Activated CD4-positive, alpha-beta T cell treated with anti-CD3 and anti-CD28 coated beads, Interleukin-2, amount 50 U/mL, for 16 hours (primary cell): ENCODE measurements around the gene BRSK2.
"Not testable (repeated sequence)": the region's sequence is repeated elsewhere in the genome, so short reads cannot be mapped to it uniquely, and the experiment has no call there.

Experiments used
- DNase-seq: peaks from one replicate; pipeline ENCODE4 v3.0.0-alpha.2; 2020

The BRSK2 gene

DNA sequence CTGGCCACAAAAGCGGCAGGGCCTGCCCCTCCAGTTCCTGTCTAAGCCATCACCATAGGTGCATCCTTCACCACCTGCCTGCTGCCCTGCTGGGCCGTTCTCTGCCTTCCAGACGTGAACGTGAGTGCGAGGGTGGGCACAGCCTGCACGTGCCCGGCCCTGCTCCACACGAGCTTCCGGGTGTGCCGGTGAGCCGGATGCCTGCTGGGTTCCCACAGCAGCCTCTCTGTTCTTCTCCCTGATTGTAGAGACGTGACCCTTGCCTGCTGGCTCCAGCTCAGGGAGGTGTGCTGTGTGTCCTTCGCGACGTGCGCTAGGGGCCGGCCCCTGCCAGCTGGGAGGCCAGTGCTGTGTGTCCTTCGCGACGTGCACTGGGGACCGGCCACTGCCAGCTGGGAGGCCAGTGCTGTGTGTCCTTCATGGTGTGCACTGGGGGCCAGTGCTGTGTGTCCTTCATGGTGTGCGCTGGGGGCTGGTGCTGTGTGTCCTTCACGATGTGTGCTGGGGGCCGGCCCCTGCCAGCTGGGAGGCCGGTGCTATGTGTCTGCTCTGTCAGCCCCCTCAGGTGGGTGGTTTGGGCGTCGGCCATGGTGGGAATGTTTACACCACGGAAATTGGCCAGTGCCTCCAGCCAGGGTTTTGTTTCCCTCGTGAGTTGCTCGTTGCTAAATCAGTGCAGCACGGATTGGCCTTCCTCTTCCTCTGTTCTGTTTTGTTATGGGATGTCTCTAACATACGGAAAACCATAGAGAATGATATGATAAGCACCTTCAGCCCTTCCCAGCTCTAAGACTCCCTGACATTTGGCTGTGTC, 35.4 kb upstream of the BRSK2 start:
- no peak for DNase-seq

GRCh38 chr11:1356007-1356435, 33.7 kb upstream of the BRSK2 start:
- no peak for DNase-seq

DNA sequence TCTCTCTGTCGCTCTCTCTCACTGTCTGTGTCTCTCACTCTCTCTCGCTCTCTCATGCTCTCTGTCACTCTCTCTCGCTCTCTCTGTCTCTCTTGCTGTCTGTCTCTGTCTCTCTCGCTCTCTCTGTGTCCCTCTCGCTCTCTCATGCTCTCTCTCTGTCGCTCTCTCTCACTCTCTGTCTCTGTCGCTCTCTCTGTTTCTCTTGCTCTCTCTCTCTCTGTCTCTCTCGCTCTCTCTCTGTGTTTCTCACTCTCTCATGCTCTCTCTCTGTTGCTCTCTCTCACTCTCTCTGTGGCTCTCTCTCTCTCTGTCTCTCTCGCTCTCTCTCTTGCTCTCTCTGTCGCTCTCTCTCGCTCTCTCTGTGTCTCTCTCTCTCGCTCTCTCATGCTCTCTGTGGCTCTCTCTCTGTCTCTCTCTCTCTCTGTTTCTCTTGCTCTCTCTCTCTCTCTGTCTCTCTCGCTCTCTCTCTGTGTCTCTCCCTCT, 33.2 kb upstream of the BRSK2 start:
- no peak for DNase-seq

GRCh38 chr11:1358286-1358685, 31.4 kb upstream of the BRSK2 start:
- no peak for DNase-seq

DNA sequence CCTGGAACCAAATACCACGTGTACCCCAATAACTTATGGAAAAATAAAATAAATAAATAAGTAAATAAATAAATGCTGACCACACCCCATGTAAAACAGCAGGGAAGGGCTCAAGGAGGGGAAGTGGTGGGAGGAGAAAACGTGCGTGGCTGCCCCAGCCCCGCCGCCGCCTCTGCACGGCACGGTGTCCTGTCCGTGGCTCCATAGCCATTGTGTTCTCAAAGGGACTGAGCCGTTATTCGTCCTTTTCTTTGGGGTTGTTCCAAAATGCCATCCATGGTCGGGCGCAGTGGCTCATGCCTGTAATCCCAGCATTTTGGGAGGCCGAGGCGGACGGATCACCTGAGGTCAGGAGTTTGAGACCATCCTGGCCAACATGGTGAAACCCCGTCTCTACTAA, 30.8 kb upstream of the BRSK2 start:
- not testable (repeated sequence) for DNase-seq

GRCh38 chr11:1359556-1359955, 30.2 kb upstream of the BRSK2 start:
- no peak for DNase-seq

- no peak for DNase-seq
Observed at GRCh38 chr11:1360181-1360834, 29.4 kb upstream of the BRSK2 start.

GRCh38 chr11:1360835-1361357, 28.8 kb upstream of the BRSK2 start:
- DNase-seq: no peak

GRCh38 chr11:1361882-1362281, 27.9 kb upstream of the BRSK2 start:
- DNase-seq: no peak

DNA sequence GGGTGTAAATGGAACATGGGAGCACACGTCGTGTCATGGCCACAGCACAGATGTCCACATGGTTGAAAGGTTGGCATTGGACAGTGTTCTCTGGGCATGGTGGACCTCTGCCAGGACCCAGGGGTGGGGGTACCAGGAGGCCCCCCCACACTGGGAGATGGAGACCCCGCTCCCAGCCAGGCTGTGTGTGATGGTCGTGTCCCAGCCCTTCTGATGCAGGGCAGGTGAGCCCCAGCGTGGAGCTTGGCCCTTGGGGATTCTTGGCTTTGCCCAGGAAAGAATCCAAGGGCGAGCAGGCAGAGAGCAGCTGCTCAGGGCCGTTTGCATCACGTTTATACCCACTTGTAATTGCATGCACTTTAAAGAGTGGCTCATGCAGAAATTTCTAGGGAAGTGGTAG, 22.0 kb upstream of the BRSK2 start:
- DNase-seq: no peak

GRCh38 chr11:1368216-1368615, 21.5 kb upstream of the BRSK2 start:
- no peak for DNase-seq

GRCh38 chr11:1368966-1369365, 20.8 kb upstream of the BRSK2 start:
- DNase-seq: no peak

DNA sequence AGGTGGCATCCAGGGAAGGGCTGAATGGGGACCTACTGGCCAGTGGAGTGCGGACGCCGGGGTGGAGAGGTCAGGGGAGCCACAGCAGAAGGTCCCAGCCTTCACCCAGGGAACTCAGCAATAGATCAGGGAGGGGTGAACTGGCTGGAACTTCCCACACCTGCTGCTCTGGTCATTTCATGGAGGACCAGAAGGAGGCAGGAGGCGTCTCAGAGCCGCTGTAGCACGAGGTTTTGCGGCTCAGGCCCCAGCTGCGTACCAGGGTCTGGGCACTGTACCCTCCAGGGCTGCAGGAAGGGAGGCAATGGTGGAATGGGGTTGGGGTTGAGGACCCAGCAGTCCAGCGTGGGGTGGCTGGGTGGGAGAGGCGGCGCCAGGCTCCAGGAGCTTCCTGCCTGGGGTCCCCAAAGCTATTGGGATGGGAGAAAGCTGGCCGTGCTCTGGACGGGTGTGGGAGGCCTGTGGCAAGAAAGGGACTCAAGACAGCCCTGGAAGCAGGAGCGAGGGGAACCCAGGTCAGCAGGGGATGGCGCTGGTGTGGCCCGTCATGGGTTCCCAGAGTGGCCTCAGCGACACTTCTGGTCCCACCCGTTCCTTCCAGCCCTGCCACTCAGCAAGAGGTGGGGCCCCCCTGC, 20.2 kb upstream of the BRSK2 start:
- DNase-seq: no peak

- DNase-seq: no peak
Observed at GRCh38 chr11:1370186-1371025, 19.3 kb upstream of the BRSK2 start.

- no peak for DNase-seq
Observed at GRCh38 chr11:1371026-1371325, 18.8 kb upstream of the BRSK2 start.

DNA sequence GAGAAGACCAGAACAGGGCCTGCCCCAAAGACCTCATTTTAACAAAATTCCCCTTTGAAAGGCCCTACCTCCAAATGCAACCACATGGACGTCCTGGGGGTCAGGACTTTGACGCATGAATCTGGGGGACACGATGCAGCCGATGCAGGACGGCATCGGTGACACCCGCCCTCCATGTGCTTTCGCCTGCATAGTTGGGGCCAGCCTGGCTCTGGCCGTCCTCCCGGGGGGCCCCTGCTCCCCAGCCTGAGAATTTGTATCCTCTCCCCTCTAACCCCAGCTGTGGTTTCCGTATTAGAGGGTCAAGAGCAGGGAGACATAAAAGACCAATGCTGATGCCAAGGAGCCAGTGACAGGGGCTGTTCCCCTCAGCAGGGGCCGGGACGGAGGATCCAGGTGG, 18.4 kb upstream of the BRSK2 start:
- no peak for DNase-seq

GRCh38 chr11:1371836-1372465, 17.8 kb upstream of the BRSK2 start:
- no peak for DNase-seq

DNA sequence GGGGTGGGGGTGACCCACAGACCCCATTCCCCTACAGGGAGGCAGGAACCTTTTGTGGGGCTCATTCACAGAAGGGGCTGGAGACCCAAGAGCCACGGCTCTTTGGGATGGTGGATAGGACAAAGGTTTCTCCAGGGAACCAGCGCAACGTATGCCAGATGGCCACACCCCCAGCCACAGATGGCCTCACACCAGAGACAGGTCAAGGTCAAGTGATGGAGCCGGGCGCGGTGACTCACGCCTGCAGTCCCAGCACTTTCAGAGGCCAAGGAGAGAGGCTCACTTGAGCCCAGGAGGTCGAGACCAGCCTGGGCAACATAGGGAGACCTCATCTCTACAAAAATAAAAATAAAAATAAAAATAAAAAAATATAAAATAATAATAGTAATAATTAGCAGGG, 17.1 kb upstream of the BRSK2 start:
- no peak for DNase-seq

DNA sequence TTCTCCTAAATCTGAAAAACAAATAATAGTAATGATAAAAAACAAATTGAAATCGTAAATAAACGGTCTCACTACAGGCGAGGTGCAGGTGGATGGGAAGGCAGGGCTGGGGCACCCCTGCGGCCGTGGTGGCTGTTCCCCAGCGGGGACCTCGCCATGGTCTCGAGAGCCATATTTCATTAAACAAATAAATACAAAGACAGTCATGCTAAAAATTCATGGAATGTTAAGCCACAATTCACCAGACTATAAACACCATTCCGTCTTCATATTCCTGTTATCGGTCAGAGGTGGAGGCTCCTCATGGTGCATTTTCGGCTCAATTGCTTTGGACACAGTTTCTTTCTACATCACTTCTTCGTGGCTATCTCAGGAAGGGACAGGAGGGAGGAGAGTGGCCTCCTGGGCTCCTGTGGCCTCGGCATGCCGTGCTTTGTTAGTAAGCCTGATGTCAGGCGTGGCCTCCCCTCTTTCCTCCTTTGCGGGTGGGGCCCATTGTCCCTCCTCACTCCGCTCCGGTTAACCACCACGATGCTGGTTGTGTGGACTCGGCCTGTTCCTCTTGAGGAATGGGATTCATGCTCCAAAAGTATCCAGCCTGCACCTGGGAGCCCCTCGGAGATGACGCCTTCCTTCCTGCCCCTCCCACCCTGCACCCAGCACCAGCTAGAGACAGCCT, 16.1 kb upstream of the BRSK2 start:
- no peak for DNase-seq

DNA sequence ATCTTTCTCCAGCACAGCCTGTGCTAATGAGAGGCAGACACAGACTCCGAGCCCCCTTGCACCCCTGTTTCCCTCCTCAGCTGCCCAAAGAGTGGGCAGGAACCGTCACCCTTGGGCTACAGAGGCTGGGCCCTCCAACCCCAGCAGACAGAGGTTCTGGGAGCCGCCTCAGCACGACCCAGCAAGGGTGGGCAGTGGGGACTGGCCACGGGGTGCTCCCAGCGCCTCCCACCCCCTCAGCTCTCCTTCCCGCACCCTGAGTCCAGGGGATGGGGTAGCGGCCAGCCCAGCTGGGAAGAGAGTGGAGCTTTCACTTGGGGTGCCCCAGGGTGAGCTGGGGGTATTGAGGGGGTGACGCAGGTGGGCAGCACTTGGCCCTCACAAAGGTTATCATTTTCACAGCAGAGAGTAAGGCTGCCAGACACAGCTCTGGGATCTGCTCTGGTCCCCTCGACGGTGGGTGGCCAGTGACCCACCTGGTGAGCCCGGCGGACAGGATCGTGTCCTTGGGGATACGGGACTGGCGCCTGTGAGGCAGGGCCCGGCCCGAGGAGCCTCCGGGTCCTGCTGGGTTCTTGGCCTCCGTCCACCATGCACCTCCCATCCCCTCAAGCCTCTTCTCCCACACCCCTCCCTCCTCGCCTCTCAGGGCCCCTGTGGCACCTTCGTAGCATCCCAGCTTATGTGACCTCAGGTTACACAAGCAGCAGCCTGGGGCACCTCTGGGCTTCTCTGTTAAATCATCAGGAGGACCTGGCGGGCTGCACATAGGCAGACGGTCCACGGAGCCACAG, 14.4 kb upstream of the BRSK2 start:
- no peak for DNase-seq

GRCh38 chr11:1375955-1376258, 13.8 kb upstream of the BRSK2 start:
- DNase-seq: no peak
